Fibroblast of skin of right biceps (primary cell): Measurements from ENCODE around the gene CBLC.
"Not testable (repeated sequence)": the region's sequence is repeated elsewhere in the genome, so short reads cannot be mapped to it uniquely, and the experiment has no call there.

Experiments used
- DNase-seq: peaks from one replicate; pipeline ENCODE4 v3.0.0-alpha.2; 2013

The CBLC gene

DNA sequence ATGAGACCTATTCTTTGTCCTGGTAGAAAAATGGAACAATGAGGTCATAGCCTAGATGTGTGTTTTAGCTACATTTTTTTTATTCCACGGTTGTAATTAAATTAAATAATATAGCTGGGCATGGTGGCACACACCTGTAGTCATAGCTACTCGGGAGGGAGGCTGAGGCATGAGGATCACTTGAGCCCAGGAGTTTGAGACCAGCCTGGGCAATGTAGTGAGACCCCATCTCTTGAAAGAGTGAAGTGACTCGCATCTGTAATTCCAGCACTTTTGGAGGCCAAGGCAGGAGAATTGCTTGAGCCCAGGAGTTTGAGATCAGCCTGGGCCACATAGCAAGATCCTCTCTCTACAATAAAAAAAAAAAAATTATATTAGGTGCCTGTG, 11.7 kb upstream of the CBLC start:
- DNase-seq = no peak

DNA sequence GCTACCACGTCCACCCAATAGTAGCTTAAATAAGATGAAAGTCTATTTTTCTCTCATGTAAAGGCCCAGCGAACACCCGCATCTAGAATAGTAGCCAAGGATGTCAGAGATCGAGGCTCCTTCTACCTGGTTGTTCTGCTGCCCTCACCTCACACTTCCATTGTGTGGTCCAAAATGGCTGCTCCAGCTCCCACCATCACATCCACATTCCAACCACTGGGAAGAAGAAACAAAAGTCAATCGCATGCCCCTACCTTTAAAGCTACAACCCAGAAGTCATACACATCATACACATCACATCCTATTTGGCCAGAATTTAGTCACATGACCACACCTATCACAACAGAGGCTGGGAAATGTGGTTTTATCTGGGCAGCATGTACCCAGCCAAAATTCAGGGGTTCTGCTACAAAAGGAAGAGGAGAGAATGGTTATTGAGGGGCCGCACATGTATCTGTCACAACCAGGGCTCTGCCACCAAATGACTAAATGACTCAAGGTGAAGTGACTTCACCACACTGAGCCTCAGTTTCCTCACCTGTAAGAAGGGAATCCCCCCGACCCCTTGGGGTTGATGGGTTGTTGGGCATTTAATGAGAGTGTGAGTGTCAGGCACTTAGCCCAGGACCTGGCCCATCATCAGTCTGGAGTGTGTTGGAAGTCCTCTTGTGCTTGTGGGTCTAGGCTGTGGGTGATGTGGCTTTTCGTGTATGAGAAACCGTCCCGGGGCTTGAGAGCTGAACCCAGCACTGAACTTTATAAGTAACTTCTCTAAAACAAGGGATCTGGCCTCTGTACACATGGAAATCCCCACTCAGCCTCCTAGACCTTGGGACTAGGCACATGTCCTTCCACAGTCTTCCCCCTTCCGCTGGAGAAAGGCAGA, 10.2 kb upstream of the CBLC start:
- no peak for DNase-seq

DNA sequence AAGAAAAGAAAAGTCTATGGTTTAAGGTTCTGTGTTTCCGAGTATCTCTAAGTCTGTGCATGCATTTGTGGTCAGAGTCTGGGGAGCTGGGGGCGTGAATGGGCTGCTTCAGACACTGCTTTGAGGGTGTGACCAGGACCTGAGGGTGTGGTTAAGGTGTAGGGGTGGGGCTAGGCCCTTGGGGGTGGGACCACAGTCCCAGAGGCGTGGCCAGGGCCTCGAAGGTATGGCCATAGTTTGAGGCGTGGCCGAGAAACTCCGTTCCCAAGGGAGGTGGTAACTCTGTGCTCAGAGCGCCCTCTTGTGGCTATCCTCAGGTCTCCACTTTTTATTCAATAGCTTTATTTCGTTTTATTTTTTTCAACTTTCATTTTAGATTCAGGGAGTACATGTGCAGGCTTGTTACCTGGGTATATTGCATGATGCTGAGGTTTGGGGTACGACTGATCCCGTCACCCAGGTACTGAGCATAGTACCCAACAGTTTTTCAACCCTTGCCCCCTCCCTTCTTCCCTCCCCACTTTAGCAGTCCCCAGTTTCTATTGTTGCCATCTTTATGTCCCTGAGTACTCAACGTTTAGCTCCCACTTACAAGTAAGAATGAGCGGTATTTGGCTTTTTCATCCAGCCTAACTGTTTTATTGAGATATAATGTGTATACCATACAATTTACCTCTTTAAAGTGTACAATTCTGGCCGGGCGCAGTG, 7.0 kb upstream of the CBLC start:
- DNase-seq = peak; percentile 92

DNA sequence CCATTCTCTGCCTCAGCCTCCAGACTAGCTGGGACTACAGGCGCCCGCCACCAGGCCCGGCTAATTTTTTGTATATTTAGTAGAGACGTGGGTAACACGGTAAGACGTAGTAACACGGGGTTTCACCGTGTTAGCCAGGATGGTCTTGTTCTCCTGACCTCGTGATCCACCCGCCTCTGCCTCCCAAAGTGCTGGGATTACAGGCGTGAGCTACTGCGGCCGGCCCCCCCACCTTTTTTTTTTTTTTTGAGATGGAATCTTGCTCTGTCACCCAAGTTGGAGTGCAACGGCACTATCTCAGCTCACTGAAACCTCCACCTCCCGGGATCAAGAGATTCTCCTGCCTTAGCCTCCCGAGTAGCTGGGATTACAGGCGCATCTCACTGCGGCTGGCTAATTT, 5.5 kb upstream of the CBLC start:
- not testable (repeated sequence) for DNase-seq

DNA sequence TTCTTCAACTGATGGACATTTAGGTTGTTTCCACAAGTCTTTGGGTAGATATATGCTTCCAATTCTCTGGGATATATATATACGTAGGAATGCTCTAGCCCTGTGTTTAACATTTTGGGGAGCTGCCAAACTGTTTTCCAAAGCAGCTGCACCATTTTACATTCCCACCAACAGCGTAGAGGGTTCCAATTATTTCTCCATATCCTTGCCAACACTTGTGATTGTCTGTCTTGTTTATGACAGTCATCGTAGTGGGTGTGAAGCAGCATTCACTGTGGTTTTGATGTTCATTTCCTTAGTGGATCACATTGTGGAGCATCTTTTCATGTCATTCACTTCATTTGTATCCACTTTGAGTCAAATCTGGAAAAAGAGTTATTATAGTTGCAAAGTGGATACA, 4.7 kb upstream of the CBLC start:
- peak; percentile 75 for DNase-seq

DNA sequence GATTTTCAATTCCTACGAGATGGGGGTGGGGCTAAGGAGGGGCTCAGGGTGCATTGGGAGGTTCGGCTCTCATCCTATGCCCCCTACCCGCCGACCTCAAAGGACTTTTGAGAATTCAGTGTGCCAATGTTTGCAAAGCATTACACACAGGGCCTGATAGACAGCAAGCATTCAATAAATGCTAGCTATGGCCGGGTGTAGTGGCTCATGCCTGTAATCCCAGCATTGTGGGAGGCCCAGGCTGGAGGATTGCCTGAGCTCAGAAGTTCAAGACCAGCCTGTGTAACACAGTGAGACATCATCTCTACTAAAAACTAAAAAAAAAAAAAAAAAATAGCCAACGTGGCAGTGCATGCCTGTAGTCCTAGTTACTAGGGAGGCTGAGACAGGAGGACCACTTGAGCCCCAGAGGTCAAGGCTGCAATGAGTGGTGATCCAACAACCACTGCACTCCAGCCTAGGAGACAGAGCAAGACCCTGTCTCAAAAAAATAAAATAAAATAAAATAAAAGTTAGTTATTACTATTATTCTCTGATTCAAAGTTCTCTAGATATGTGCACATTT, 1.9 kb upstream of the CBLC start:
- no peak for DNase-seq

DNA sequence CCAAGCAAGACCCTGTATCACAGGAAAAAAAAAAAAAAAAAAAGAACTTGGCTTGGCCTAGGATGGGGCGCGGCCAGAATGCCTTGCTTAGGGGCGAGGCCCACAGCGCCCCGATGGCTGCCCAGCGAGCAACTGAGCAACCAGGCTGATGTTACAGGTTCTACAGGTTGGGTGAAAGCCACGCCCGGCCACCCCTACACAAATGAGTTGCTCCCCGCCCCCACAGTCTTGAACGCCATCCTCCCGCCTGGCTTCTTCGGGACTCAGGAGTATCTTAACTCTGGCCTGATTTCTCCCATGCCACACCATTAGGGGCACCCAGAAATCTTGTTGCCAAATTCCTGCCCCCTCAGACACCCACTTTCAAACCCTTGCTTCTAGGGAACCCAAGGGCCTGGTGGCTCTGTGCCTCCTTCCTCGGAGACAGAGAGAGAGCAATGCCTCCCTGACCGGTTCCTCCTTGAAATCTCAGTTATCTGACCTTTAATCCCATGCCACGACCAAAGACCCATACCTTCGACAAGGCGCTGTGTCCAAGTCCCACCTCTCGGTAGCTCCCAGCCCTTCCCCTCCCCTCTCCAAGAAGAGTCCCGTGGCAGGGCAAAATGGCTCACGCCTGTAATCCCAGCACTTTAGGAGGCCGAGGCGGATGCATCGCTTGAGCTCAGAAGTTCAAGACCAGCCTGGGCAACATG, 1.1 kb upstream of the CBLC start:
- no peak for DNase-seq

DNA sequence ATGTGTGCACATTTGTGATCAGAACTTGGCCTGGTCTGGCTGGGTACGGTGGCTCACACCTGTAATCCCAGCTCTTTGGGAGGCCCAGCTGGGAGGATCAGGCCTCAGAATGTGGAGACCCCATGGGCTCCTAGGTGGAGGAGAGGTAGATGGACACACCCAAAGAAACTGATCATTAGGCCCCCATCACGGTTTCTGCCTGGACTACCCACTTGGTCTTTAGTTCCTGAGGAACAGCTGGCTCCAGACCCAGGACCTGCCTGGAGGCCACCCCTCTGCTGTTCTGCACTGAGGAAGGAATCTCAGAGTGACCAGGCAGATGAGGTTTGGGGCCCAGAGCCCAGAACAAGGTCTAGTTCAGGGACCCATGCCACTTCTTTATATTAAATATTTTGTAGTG, 1.5 kb downstream of the CBLC start:
- no peak for DNase-seq

DNA sequence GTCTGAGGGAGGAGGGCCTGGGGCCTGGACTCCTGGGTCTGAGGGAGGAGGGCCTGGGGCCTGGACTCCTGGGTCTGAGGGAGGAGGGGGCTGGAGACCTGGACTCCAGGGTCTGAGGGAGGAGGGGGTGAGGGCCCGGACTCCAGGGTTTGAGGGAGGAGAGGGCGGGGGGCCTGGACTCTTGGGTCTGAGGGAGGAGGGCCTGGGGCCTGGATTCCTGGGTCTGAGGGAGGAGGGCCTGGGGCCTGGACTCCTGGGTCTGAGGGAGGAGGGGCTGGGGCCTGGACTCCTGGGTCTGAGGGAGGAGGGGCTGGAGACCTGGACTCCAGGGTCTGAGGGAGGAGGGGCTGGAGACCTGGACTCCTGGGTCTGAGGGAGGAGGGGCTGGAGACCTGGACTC, 4.0 kb downstream of the CBLC start:
- not testable (repeated sequence) for DNase-seq

DNA sequence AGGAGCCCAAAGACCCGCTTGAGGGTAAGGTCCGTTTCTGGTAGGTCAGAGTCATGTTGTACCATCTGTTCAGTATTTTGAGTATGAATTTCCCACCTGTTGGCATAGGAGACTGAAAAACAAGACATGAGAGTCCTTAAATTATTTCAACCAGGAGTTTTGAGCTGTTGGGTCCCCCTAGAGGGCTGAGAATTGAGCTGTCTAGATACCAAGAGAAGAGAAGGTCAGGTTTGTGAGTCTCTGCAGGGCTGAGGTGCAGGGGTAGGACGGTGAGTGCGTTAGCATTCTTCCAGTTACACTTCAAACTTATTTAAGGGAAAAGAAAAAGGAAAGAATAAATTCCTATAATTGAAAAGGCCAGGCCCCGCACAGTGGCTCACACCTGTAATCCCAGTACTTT, 5.0 kb downstream of the CBLC start:
- DNase-seq = no peak

DNA sequence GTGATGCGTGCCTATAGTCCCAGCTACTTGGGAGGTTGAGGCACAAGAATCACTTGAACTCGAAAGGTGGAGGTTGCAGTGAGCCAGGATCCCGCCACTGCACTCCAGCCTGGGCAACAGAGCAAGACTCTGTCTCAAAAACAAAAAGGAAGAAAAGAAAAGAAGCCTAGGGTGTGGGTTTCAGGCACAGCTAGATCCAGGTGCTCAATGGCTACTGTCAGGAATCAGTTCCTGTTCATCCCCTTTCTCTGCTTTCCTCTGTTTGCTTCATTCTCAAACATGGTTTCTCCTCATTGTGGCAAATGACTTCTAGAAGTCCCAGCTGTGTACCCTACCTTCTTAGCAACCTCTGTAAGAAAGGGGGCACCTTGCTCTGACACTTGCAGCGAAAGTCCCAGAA, 5.9 kb downstream of the CBLC start:
- DNase-seq = no peak

DNA sequence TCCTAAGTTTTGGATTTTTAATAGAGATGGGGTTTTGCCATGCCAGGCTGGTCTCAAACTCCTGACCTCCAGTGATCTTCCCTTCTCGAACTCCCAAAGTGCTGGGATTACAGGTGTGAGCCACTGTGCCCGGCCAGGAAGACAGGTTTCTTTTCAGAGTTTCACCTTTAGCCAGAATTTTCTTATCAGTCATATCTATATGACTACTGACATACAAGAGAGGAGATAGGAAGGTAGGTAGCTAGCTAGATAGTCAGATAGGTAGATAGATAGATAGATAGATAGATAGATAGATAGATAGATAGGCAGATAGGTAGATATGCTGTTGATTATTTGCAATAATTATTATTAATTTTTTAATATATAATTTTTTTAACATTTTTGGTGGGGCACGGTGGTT, 7.6 kb downstream of the CBLC start:
- DNase-seq = no peak

DNA sequence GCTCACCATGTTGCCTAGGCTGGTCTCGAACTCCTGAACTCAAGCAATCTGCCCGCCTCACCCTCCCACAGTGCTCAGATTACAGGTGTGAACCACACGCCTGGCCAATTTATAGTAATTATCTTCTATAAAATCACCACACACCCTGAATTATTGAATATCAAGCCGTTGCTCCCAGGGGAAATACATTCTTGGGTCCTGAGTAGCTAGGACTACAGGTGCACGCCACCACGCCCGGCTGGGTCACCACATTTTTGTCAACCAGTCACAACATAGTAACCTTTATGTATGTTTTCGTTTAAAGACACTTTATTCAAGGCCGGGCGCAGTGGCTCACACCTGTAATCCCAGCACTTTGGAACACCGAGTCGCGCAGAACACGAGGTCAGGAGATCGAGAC, 8.3 kb downstream of the CBLC start:
- no peak for DNase-seq

DNA sequence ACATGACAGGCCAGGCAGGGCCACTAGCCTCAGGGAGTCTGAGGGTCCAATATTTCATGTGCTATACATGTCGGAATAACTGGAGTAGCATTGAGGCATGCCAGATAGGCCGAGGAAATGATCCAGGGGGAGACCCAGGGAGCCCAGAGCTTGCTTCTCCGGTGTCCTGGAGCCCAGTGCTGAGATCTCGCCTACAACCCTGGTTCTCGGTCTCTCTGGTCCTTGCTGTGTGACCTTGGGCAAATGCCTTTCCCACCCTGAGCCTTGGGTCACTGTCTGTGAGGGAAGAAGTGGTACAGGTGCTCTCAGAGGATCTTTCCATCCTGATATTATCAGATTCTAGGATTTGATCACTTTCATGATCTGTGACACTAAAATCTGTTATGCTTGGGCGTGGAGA, 11.3 kb downstream of the CBLC start:
- no peak for DNase-seq

DNA sequence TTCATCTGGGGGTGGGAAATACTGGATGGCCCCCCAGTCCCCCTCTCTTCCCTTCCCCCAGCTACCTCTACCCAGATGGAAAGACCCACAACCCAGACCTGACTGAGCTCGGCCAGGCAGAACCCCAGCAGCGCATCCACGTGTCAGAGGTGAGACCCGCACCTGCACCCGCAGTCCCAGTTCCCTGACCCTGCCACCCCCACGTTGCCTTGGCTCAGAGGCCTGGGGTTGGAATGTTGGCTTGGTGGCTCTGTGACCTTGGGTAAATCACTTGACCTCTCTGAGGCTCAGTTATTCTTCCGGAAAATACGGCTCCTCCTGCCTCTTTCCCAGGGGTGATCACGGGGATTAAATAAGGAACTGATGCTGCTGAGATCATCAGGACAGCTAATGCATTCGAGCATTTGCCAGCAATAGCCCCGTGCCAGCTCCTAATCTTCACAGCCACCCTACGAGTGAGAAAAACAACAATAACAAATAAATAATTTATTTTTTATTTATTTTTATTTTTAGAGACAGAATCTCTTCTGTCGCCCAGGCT, 12.3 kb downstream of the CBLC start:
- DNase-seq = no peak

DNA sequence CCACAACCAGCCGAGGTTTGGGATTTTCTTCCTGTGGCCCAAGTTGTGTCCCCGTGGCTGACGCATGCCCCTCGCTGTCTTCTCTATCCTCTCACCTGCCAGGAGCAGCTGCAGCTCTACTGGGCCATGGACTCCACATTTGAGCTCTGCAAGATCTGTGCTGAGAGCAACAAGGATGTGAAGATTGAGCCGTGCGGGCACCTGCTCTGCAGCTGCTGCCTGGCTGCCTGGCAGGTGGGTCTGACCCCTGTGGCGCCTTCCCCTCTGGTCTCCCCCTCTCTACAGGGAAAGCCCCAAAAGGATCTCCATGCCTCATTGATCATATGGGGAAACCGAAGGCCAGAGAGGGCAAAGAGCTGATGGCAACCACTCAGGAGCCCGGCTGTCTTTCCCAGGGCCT, 14.6 kb downstream of the CBLC start:
- no peak for DNase-seq

DNA sequence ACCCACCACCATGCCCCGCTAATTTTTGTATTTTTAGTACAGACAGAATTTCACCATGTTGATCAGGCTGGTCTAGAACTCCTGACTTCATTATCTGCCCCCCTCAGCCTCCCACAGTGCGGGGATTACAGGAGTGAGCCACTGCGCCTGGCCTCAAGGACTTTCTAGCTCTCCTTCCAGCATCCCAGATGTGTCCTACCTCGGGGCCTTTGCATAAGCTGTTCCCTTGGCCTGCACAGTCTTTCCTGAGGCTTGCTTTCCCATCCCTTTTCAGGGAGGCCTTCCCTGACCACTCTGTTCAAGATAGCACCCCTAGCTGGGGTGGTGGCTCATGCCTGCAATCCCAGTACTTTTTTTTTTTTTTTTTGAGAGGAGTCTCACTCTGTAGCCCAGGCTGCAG, 16.9 kb downstream of the CBLC start:
- DNase-seq = no peak

DNA sequence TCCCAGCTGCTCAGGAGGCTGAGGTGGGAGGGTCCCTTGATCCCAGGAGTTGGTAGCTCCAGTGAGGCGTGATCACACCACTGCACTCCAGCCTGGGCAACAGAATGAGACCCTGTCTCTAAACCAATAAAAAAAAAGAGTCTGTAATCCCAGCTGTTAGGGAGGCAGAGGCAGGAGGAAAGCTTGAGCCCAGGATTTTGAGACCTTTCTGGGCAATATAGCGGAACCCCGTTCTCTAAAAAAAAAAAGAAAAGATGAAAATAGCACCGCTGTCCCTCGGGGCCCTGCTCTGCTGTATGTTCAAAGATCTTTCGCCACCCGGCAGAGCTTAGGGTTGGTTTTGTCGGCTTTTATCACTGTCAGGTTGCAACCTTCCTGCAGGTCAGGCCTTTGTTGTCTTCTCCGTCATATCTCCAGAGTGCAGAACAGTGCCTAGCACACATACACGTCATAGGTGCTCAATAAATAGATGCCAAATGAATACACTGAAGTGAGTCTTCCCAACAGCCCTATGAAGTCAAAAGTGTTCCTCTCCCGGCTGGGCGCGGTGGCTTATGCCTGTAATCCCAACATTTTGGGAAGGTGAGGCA, 17.8 kb downstream of the CBLC start:
- DNase-seq = no peak

DNA sequence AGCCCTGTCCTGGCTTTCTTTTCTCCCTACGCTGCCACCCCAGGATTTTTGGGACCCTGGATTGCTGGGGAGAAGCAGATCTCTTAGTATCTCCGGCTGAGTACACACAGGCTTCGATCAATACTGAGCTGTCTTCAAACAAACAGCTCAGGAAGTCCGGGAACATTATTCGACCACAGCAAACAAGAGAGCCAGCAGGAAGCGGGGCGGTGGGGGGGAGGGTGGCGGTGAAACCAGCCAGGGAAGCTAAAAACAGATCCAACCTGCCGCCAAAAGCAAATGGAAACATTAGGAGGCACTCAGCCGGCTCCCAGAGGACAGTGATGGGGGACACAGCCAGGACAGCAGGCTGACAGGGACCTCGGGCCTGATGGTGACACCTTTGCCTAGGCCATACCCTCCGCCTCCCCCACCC, 19.0 kb downstream of the CBLC start:
- peak; percentile 35 for DNase-seq

DNA sequence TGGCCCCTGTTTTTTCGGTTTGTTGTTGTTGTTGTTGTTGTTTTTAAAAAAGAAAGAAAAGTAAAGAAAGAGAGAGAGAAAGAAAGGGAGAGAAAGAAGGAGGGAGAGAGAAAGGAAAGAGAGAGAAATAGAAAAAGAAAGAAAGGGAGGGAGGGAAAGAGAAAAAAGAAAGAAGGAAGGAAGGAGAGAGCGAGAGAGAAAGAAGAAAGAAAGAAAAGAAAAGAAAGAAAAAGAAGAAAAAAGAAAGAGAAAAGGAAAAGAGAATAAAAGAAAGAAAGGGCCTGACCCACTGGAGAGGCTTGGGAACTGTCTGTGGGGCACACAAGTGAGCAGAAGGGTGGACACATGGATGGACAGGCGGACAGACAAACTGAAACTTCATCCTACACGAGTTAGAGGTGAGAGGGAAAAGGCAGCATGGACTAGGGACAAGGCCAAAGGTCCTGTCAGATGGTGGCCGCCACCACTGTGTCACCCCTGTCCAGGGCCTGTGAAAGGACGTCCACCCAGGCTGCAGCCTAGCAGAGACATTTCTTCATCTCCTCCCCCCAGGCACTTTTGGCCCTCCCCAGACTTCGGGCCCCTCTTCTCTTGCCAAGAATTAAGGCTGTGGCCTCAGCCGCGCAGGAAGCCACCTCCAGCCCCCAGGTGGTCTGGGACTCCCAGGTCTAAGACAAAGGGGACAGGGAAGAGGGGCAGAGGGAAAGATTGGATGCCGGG, 22.1 kb downstream of the CBLC start:
- no peak for DNase-seq

DNA sequence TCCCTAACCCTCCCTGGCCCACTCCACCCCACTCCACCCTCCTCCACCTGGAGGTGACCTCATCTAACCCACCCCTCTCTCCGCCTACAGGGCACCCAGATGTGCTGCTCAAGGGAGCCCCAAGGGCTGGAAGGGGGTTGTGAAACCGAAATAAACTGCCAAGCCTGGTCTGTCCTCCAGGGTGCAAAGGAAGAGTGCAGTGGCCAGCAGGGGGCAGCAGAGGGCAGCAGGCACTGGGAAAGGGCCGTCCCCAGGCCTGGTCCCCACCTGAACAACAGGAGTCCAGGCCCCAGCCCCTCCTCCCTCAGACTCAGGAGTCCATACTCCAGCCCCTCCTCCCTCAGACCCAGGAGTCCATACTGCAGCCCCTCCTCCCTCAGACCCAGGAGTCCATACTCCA, 22.8 kb downstream of the CBLC start:
- peak; percentile 65 for DNase-seq
